ENCODE data around the gene GRIN2D.

The GRIN2D gene

GRCh38 chr19:48398375-48399235 is 5.1 kb downstream of the GRIN2D start:
- DNase-seq = no peak

- peak; percentile 66 for DNase-seq
These were observed 6.7 kb downstream of the GRIN2D start for GRCh38 chr19:48400018-48400742.

DNA sequence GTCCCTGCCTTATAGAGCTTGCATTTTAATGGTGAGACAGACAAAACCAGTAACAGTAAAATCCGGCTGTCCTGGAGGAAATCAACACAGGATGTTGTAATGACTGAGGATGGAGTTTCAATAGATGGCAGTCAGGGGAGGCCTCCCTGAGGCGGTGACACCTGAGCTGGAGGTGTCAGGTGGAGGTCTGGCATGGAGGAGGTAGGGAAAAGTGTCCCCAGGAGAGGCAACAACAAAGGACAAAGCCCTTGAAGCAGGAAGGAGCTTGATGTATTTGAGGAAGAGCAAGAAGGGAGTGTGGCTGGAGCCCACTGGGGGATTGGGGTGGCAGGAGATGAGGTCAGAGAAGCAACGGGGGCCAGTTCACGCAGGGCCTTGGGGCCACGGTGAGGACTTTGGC is 7.8 kb downstream of the GRIN2D start:
- no peak for DNase-seq

DNA sequence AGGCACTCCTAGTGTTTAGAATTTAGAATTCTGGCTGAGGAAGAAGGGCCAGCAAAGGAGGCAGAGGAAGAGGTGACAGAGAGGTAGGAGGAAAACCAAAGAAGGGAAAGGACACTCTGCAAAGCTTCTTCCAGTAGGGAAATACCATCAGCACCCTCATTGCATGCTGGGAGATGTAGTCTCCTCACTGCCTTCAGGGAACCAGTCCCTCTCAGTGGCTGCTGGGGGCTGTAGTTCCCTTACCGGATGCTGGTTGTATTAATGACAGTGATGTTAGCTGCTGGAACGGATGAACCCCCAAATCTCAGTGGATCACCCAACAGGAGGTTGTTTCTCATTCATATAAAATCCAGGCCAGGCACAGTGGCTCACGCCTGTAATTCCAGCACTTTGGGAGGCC is 10.1 kb downstream of the GRIN2D start:
- DNase-seq = peak; percentile 60

DNA sequence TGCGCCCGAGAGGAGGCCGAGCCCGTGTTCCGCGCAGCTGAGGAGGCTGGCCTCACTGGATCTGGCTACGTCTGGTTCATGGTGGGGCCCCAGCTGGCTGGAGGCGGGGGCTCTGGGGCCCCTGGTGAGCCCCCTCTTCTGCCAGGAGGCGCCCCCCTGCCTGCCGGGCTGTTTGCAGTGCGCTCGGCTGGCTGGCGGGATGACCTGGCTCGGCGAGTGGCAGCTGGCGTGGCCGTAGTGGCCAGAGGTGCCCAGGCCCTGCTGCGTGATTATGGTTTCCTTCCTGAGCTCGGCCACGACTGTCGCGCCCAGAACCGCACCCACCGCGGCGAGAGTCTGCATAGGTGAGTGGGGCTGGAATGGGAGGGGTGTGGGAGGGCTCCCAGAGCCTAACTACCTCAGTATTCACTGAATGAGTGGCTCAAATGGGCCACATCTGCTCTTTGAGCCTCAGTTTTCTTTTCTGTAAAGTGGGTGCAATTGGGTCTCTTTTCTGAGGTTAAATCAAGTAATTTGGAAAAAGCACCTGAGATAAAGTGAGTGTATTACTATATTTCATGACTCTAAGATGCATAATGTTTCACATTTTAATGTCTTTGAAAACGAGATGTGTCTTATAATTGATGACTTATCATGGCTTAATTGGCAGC is 11.7 kb downstream of the GRIN2D start:
- no peak for DNase-seq

GRCh38 chr19:48405850-48406249 is 12.4 kb downstream of the GRIN2D start:
- peak; percentile 17 for DNase-seq

- peak; percentile 56 for DNase-seq
These were observed 20.6 kb downstream of the GRIN2D start for GRCh38 chr19:48413879-48414587.

DNA sequence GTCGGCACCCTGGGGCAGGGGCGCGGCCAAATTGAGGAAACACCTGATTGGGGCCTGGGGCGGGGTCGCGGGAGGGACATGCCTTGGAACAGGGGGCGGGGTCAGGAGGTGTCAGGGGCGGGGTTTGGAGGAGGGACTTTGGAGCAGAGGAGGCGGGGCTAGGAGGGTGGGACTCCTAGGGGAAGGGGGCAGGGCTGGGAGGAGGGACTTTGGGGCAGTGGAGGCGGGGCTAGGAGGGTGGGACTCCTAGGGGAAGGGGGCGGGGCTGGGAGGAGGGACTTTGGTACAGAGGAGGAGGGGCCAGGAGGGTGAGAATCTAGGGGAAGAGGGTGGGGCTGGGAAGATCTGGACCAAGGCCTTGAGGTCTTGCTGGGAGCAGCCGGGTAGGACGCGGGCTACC is 21.9 kb downstream of the GRIN2D start:
- peak; percentile 47 for DNase-seq

- DNase-seq = no peak
These were observed 22.3 kb downstream of the GRIN2D start for GRCh38 chr19:48415806-48416221.

- DNase-seq = no peak
These were observed 24.0 kb downstream of the GRIN2D start for GRCh38 chr19:48417421-48417820.

- peak; percentile 49 for DNase-seq
These were observed 25.0 kb downstream of the GRIN2D start for GRCh38 chr19:48418317-48419064.

DNA sequence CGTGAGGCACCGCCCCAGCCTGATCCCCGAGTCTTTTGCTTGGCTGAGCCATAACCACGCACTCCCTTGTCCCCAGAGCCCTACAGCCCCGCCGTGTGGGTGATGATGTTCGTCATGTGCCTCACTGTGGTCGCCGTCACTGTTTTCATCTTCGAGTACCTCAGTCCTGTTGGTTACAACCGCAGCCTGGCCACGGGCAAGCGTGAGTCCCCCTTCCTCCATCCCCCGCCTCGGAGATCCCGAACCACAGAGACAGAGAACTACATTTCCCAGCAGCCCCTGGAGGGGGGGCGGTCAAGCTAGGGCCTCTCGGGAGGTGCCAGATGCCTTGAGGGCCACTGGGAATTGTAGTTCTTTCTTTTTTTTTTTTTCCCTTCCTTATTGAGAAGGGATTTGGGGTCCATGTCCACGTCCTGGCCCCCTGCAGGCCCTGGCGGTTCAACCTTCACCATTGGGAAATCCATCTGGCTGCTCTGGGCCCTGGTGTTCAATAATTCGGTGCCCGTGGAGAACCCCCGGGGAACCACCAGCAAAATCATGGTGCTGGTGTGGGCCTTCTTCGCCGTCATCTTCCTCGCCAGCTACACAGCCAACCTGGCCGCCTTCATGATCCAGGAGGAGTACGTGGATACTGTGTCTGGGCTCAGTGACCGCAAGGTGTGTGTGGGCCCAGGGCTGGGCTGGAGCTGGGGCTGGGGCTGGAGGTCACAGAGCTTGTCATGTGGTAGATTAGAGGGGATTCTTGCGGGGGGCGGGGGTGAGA is 25.9 kb downstream of the GRIN2D start:
- no peak for DNase-seq

GRCh38 chr19:48421548-48421947 is 28.1 kb downstream of the GRIN2D start:
- DNase-seq = peak; percentile 51

DNA sequence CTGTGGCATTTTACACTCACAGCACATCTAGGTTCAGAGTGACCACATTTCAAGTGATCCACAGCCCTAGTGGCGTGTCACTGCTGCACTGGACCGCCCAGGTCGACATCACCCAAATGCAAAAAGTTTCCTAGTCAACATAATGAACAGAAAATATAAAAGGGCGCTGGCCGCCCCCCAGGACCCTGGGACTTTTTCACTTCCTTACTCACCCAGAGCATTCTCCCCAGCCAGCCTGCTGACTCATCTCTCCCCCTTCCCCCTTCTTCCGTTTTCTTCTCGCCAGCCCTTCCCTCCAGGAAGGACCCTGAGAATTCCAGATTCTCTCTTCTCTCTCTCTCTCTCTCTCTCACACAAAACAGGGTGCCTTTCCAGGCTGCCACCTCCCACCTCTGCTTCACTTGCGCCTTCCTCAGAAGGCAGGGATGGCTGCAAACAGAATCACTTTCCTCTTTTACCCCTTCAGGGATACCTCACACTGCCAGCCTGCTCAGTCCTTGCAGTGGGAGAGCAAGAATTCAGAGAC is 31.3 kb downstream of the GRIN2D start:
- peak; percentile 40 for DNase-seq

DNA sequence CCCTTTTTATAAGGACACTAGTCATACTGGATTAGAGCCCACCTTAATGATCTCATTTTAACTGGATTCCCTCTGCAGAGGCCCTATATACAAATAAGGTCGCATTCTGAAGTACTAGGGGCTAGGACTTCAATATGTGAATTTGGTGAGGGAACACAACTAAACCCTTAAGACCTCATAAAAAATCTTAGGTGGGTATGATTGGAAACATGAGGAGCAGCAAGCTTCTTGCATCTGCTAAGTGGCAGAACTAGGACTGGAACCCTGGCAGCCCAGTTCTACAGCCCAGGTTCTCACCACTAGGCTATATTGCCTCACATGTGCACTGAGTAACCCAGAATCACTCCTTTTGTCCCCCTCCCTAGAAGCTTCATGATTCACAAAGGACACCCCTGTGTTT is 35.2 kb downstream of the GRIN2D start:
- no peak for DNase-seq

DNA sequence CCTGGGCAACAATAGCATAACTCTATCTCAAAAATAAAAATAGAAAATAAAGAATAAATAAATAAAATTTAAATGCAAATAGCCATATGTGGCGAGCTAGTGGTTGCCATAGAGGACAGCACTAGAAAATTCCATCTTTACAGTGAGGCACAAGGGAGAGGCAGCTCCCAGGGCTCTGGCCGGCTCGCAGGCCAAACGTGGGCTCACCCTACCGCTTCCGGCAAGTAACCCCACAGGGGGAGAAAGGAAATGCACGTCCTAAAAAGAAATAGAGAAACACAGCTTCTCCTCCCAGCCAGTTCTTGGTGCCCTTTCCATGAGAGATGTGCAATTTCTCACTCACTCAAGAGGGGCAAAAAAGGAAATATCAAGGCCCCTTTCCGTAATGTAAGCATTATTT is 39.9 kb downstream of the GRIN2D start:
- no peak for DNase-seq

DNA sequence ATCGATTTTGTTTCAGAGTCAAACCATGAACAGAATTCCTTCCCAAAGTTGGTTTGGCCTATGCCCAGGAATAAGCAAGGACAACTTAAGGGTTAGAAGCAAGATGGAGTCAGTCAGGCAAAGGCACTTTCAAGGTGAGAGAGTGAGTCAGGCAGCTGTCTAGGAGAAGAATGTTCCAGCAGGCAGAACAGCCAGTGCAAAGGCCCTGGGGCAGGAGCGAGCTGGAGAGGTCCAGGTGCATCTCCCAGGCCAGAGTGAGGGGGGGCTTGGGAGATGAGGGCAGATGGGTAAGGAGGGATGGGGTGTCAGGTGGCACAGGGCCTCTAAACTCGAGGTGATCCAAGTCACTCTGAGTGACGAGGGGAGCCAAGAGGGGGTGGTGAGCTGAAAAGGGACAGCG is 43.1 kb downstream of the GRIN2D start:
- DNase-seq = no peak

GRCh38 chr19:48441360-48442050 is 48.0 kb downstream of the GRIN2D start:
- DNase-seq = no peak

DNA sequence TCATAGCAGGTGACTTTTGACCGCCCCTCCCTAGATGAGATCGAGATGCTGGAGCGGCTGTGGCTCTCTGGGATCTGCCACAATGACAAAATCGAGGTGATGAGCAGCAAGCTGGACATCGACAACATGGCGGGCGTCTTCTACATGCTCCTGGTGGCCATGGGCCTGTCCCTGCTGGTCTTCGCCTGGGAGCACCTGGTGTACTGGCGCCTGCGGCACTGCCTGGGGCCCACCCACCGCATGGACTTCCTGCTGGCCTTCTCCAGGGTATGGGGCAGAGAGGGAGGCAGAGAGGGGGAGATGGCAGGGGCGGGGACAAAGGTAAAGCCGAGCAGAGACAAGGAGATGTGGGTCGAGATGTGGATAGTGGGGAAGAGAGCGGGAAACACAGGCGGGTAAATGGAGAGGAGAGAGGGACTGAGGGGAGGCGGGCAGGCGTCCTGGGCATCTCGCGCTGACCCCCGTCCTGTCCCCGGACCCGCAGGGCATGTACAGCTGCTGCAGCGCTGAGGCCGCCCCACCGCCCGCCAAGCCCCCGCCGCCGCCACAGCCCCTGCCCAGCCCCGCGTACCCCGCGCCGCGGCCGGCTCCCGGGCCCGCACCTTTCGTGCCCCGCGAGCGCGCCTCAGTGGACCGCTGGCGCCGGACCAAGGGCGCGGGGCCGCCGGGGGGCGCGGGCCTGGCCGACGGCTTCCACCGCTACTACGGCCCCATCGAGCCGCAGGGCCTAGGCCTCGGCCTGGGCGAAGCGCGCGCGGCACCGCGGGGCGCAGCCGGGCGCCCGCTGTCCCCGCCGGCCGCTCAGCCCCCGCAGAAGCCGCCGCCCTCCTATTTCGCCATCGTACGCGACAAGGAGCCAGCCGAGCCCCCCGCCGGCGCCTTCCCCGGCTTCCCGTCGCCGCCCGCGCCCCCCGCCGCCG is 48.9 kb downstream of the GRIN2D start:
- DNase-seq = no peak

Data from NCI-H226 (cell line).